Natural killer cell (primary cell): ENCODE data around the gene ETFBKMT. TPM values are rescaled to one million over a fixed set of nuclear protein-coding genes. Genes with fewer than 3 reads are reported as not detected.
"Not testable (repeated sequence)": the region's sequence is repeated elsewhere in the genome, so short reads cannot be mapped to it uniquely, and the experiment has no call there.

Experiments
- ATAC-seq, 3 donors: fragments of 150-1000 bp in 2 of 3; fragments of 200-7000 bp in 1 of 3; cut with Tn5 transposase; 1 replicate in 1 of 3; 2 replicates in 2 of 3; pipeline ENCODE4 v1.10.0; 2021; ENCODE audit warnings: mild to moderate bottlenecking in 2 of 3, moderate library complexity in 2 of 3
- DNase-seq, 2 donors: peaks; one replicate each; pipeline versions ENCODE4 v3.0.0 to v3.0.0-alpha.2; 2013 to 2021; ENCODE audit warnings: mixed read lengths in 1 of 2
- H3K27ac ChIP-seq: one replicate; pipeline ENCODE4 v1.5.1; 2013; ENCODE audit warnings: mild to moderate bottlenecking, low read length
- H3K27me3 ChIP-seq: one replicate; pipeline ENCODE4 v1.6.1; 2013; ENCODE audit warnings: low read length; ENCODE audit not compliant: control insufficient read depth, insufficient read depth
- H3K36me3 ChIP-seq: one replicate; pipeline ENCODE4 v1.6.1; 2013; ENCODE audit warnings: low read length; ENCODE audit not compliant: control insufficient read depth, insufficient read depth
- H3K4me1 ChIP-seq: one replicate; pipeline ENCODE4 v1.6.1; 2013; ENCODE audit warnings: low read length; ENCODE audit not compliant: control insufficient read depth, insufficient read depth
- H3K4me3 ChIP-seq: one replicate; pipeline ENCODE4 v1.5.1; 2013; ENCODE audit warnings: low read length
- H3K9me3 ChIP-seq: one replicate; pipeline ENCODE4 v1.6.1; 2013; ENCODE audit warnings: low read length; ENCODE audit not compliant: control insufficient read depth, insufficient read depth
- H3K27ac Mint-ChIP-seq, 2 donors: one replicate each; pipeline ENCODE4 v1.8.0; 2022; ENCODE audit warnings: mild to moderate bottlenecking in 2 of 2, mixed read lengths in 2 of 2, moderate library complexity in 1 of 2
- H3K27me3 Mint-ChIP-seq, 2 donors: one replicate each; pipeline ENCODE4 v1.8.0; 2022; ENCODE audit warnings: low read depth in 2 of 2, mixed read lengths in 2 of 2
- H3K36me3 Mint-ChIP-seq: one replicate; pipeline ENCODE4 v1.8.0; 2022; ENCODE audit warnings: mixed read lengths
- H3K4me1 Mint-ChIP-seq, 2 donors: one replicate each; pipeline ENCODE4 v1.8.0; 2022; ENCODE audit warnings: mixed read lengths in 2 of 2
- H3K4me3 Mint-ChIP-seq: one replicate; pipeline ENCODE4 v1.8.0; 2022; ENCODE audit warnings: mild to moderate bottlenecking, moderate library complexity, mixed read lengths
- H3K9me3 Mint-ChIP-seq, 2 donors: one replicate each; pipeline ENCODE4 v1.8.0; 2022; ENCODE audit warnings: mixed read lengths in 2 of 2
- CTCF ChIP-seq: fragments of 200-600 bp; IDR thresholded peaks from one replicate; pipeline ENCODE4 v1.8.0; 2022; ENCODE audit warnings: antibody characterized with exemption
- WGBS: methylation state at CpG from one replicate; pipeline ENCODE4 v1.1.7; 2013; ENCODE audit warnings: missing lambda C conversion rate; ENCODE audit not compliant: insufficient coverage; 5-methylcytosine and 5-hydroxymethylcytosine counted together
- intact Hi-C: fragments of 100-400 bp; cut with micrococcal nuclease; formaldehyde crosslinking; loops from one replicate; pipeline ENCODE4 v1.14.2; 2022
- total RNA-seq, 4 donors: library from RNA; stranded (reverse); fragments of 120-200 nt in 1 of 4; gene quantifications; one replicate each; pipeline versions ENCODE4 v1.2.3 to v1.2.4, GENCODE V29; 2013 to 2022

ETFBKMT gene
- total RNA-seq, 3 donors from 2014 or later (not counting 1 experiment from before 2014, with no cell fraction given), result 1.2 to 1.9 (median 1.2) TPM

GRCh38 chr12:31715283-31715825, 55.9 kb downstream of the ETFBKMT start:
- intact Hi-C loops, result no loop called here
- no peak overlapping the region for H3K4me3 Mint-ChIP-seq
- peaks cover 0 to 3% of the 10 kb centered on the region in 2 donors for H3K9me3 Mint-ChIP-seq
- peaks cover 8 to 21% of the 10 kb centered on the region in 2 donors for H3K27me3 Mint-ChIP-seq
- Histone ChIP-seq H3K4me1 (peaks cover 4% of the 10 kb centered on the region), H3K27me3 (no peaks in the 10 kb centered on the region), H3K9me3 (no peaks in the 10 kb centered on the region), H3K36me3 (no peaks in the 10 kb centered on the region), H3K27ac (peak overlapping the region; percentile 41), H3K4me3 (peak overlapping the region; percentile 5)
- peak in 1 of 3 donors; percentile 67 for ATAC-seq
- H3K4me1 Mint-ChIP-seq, result peaks cover 10 to 23% of the 10 kb centered on the region in 2 donors
- no peak for TF ChIP-seq CTCF
- peak overlapping the region in 1 of 2 donors; percentile 22 for H3K27ac Mint-ChIP-seq
- peak in 1 of 2 donors; percentile 5 for DNase-seq
- H3K36me3 Mint-ChIP-seq, result peaks cover 19% of the 10 kb centered on the region
- 53% methylated on average over 5 of the region's 5 CpGs for WGBS

GRCh38 chr12:31716998-31717397, 57.5 kb downstream of the ETFBKMT start:
- ATAC-seq, H3K9me3 ChIP-seq, H3K4me3 Mint-ChIP-seq, intact Hi-C loops, H3K27me3 ChIP-seq, H3K4me3 ChIP-seq, H3K27ac ChIP-seq, H3K9me3 Mint-ChIP-seq, H3K27ac Mint-ChIP-seq, H3K36me3 ChIP-seq, DNase-seq: not testable (repeated sequence)
- WGBS, result 99% methylated on average over 4 of the region's 4 CpGs
- H3K4me1 Mint-ChIP-seq, result peaks cover 26 to 34% of the 10 kb centered on the region in 2 donors
- H3K4me1 ChIP-seq, result peaks cover 15% of the 10 kb centered on the region
- H3K27me3 Mint-ChIP-seq, result peaks cover 11 to 21% of the 10 kb centered on the region in 2 donors
- H3K36me3 Mint-ChIP-seq, result peaks cover 19% of the 10 kb centered on the region

GRCh38 chr12:31718542-31719198, 59.2 kb downstream of the ETFBKMT start:
- WGBS, result 98% methylated on average over 15 of the region's 15 CpGs
- H3K36me3 Mint-ChIP-seq, result peaks cover 19% of the 10 kb centered on the region
- H3K4me3 ChIP-seq, DNase-seq, intact Hi-C loops, H3K9me3 ChIP-seq, ATAC-seq, H3K27ac Mint-ChIP-seq, H3K4me3 Mint-ChIP-seq, H3K9me3 Mint-ChIP-seq, H3K36me3 ChIP-seq, H3K27ac ChIP-seq, H3K27me3 ChIP-seq: not testable (repeated sequence)
- peaks cover 28% of the 10 kb centered on the region for H3K4me1 ChIP-seq
- peaks cover 11 to 21% of the 10 kb centered on the region in 2 donors for H3K27me3 Mint-ChIP-seq
- peaks cover 42 to 51% of the 10 kb centered on the region in 2 donors for H3K4me1 Mint-ChIP-seq

- 97% methylated on average over 2 of the region's 2 CpGs for WGBS
- H3K36me3 Mint-ChIP-seq, result peaks cover 9% of the 10 kb centered on the region
- ATAC-seq, result no peak
- intact Hi-C loops, result loop anchor here (1.0 to 10.0 kb wide), 5 partner anchors 174 to 968 kb away; partner anchors contain the start of genes CAPRIN2, RESF1 and SINHCAF
- TF ChIP-seq CTCF, result no peak
- Histone ChIP-seq H3K27ac (peak overlapping the region; percentile 5), H3K9me3 (no peaks in the 10 kb centered on the region), H3K4me3 (no peak overlapping the region), H3K4me1 (peaks cover 32% of the 10 kb centered on the region), H3K27me3 (no peaks in the 10 kb centered on the region), H3K36me3 (no peaks in the 10 kb centered on the region)
- H3K9me3 Mint-ChIP-seq, result peaks cover 0 to 2% of the 10 kb centered on the region in 2 donors
- H3K4me3 Mint-ChIP-seq, result peak overlapping the region; percentile 87
- H3K27me3 Mint-ChIP-seq, result peaks cover 7 to 12% of the 10 kb centered on the region in 2 donors
- DNase-seq, result peak in 1 of 2 donors; percentile 6
- H3K4me1 Mint-ChIP-seq, result peaks cover 45 to 55% of the 10 kb centered on the region in 2 donors
- peak overlapping the region; percentile 89 for H3K27ac Mint-ChIP-seq
Observed at GRCh38 chr12:31722580-31722979, 63.1 kb downstream of the ETFBKMT start.

Other genes starting within 250 kb of the ETFBKMT start
- 1 to 10 TPM in 1 of 3 donors, under 1 TPM in 2; 0.52 to 2.4 (median 0.70) TPM for gene DENND5B, start 68.6 kb upstream of the ETFBKMT start, total RNA-seq
- gene AMN1, start 69.3 kb downstream of the ETFBKMT start, total RNA-seq, result 1 to 10 TPM; 4.6 to 6.9 (median 6.3) TPM